Tibial nerve (tissue), 4 donors: ENCODE data around the gene MT1E.

ENCODE experiments used
- CTCF ChIP-seq, 5 experiments: fragments of 200-600 bp in 3 of 5; fragments of 450-650 bp in 2 of 5; sonication (generic) in 3 of 5; IDR thresholded peaks; one replicate each; pipeline ENCODE4 v1.5.1; 2016 to 2019; ENCODE audit warnings: antibody characterized with exemption in 5 of 5, mild to moderate bottlenecking in 3 of 5, moderate library complexity in 2 of 5
- EP300 ChIP-seq, 2 donors: sonication (generic); formaldehyde crosslinking; IDR thresholded peaks; one replicate each; pipeline ENCODE4 v1.6.1; 2017; ENCODE audit warnings: antibody characterized with exemption in 2 of 2, mild to moderate bottlenecking in 1 of 2
- POLR2A ChIP-seq, 2 donors: fragments of 450-650 bp; IDR thresholded peaks; one replicate each; pipeline ENCODE4 v1.6.1; 2017; ENCODE audit warnings: antibody characterized with exemption in 2 of 2, mild to moderate bottlenecking in 2 of 2, moderate library complexity in 2 of 2

- TF ChIP-seq POLR2A (IDR thresholded peaks at IDR 0.05) (no peak), CTCF (IDR thresholded peaks at IDR 0.05) (no peak), EP300 (IDR thresholded peaks at IDR 0.05) (no peak)
Observed at GRCh38 chr16:56647641-56648431, 22.3 kb downstream of the MT1E start.
